GM12878 (cell line): ENCODE measurements around the gene POLR1H.

Experiments used
- BACH1 ChIP-seq: fragments of 450-650 bp; IDR thresholded peaks from 2 replicates; pipeline ENCODE4 v1.6.1; 2017; ENCODE audit warnings: mild to moderate bottlenecking, borderline replicate concordance
- CTCF ChIP-seq, 3 experiments: IDR thresholded peaks in 2 of 3; conservative IDR thresholded peaks in 1 of 3; 2 replicates each; pipeline ENCODE4 v1.5.1; 2011; ENCODE audit warnings: low read depth in 3 of 3, low read length in 3 of 3, mild to moderate bottlenecking in 3 of 3, control low read depth in 2 of 3, moderate library complexity in 2 of 3, inconsistent platforms in 1 of 3, mixed read lengths in 1 of 3; ENCODE audit not compliant: control insufficient read depth in 2 of 3, insufficient read depth in 1 of 3; ENCODE audit errors: extremely low read depth in 1 of 3
- JUNB ChIP-seq: IDR thresholded peaks from 2 replicates; pipeline ENCODE4 v1.6.1; 2016; ENCODE audit warnings: antibody characterized with exemption, mild to moderate bottlenecking
- MXI1 ChIP-seq: fragments of 150-350 bp; IDR thresholded peaks from 2 replicates; pipeline ENCODE4 v1.6.1; 2011; ENCODE audit warnings: low read depth, mild to moderate bottlenecking, inconsistent platforms, low read length, improper control_type of control experiment
- NBN ChIP-seq: fragments of 450-650 bp; IDR thresholded peaks from 2 replicates; pipeline ENCODE4 v1.6.1; 2016
- POLR2AphosphoS5 ChIP-seq: IDR thresholded peaks from 2 replicates; pipeline ENCODE4 v1.6.1; 2011; ENCODE audit warnings: mild to moderate bottlenecking, low read length, inconsistent platforms
- RFX5 ChIP-seq: IDR thresholded peaks from 2 replicates; pipeline ENCODE4 v1.6.1; 2011; ENCODE audit warnings: low read depth, low read length, improper control_type of control experiment
- STAT3 ChIP-seq: IDR thresholded peaks from 2 replicates; pipeline ENCODE4 v1.6.1; 2011; ENCODE audit warnings: low read depth, low read length, improper control_type of control experiment
- SUPT20H ChIP-seq: IDR thresholded peaks from 2 replicates; pipeline ENCODE4 v1.6.1; 2011; ENCODE audit warnings: low read depth, mild to moderate bottlenecking, low read length, moderate library complexity, borderline replicate concordance; ENCODE audit not compliant: control insufficient read depth
- TCF7 ChIP-seq: IDR thresholded peaks from 2 replicates; pipeline ENCODE4 v1.6.1; 2014; ENCODE audit warnings: antibody characterized with exemption, borderline replicate concordance

- no peak; the same call in 1 of the 2 replicates for TF ChIP-seq NBN
- no peak for TF ChIP-seq STAT3
- no peak for TF ChIP-seq RFX5
- no peak for TF ChIP-seq BACH1
- no peak for TF ChIP-seq CTCF (IDR thresholded peaks at IDR 0.05 in 2 of 3, conservative IDR thresholded peaks at IDR 0.05 in 1 of 3; ENCODE audit: control insufficient read depth in 2 of 3, extremely low read depth in 1 of 3, insufficient read depth in 1 of 3, low read depth in 3 of 3, low read length in 3 of 3)
- TF ChIP-seq MXI1: no peak
- no peak for TF ChIP-seq TCF7
- TF ChIP-seq SUPT20H: no peak
- no peak for TF ChIP-seq POLR2AphosphoS5
- no peak for TF ChIP-seq JUNB
Observed at GRCh38 chr6:30042476-30042875, 18.6 kb upstream of the POLR1H start.
